ENCODE measurements around the gene VPS13A. TPM values are rescaled to one million over a fixed set of nuclear protein-coding genes. Genes with fewer than 3 reads are reported as not detected.

The VPS13A gene
- total and polyA plus RNA-seq, 2 donors (not counting 1 experiment from before 2014, with no cell fraction given): 12.8 to 39.3 TPM

DNA sequence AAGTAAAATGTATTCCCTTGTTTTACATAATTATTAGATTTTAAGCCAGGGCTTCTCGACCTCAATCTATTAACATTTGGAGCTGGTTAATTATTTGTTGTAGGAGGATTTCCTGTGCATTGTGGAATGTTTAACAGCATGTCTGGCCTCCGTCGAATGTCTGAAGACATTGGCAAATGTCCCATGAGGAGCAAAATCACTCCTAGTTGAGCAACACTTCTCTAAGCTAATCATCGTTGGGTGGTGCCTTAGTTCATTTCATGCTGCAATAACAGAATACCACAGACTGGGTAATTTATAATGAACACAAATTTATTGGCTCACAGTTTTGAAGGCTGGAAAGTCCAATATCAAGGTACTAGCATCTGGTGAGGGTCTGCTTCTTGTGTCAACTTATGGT, 13.4 kb upstream of the VPS13A start:
- Histone ChIP-seq H3K27ac (ENCODE audit: insufficient read depth, low read length) (no peak overlapping the region), H3K4me2 (ENCODE audit: extremely low read depth, insufficient read depth, low read length) (no peak overlapping the region), H3K79me2 (ENCODE audit: control insufficient read depth, insufficient read depth, low read length) (no peaks in the 10 kb centered on the region), H3K36me3 (ENCODE audit: control insufficient read depth, insufficient read depth, low read length) (no peaks in the 10 kb centered on the region), H2AFZ (ENCODE audit: low read length) (no peak overlapping the region), H3K9ac (ENCODE audit: insufficient read depth, low read length) (no peak overlapping the region), H3K9me3 (ENCODE audit: control insufficient read depth, insufficient read depth, low read depth, low read length) (no peaks in the 10 kb centered on the region), H3K4me1 (ENCODE audit: control insufficient read depth, extremely low read depth, insufficient read depth, low read length) (no peaks in the 10 kb centered on the region), H3K4me3 (replicated peaks in 1 of 4; ENCODE audit: control extremely low read depth in 1 of 4, insufficient read depth in 1 of 4, low read depth in 3 of 4, low read length in 4 of 4) (no peak overlapping the region), H4K20me1 (ENCODE audit: control insufficient read depth, extremely low read depth, insufficient read depth, low read length) (no peaks in the 10 kb centered on the region), H3K27me3 (ENCODE audit: control insufficient read depth, insufficient read depth, low read length) (no peaks in the 10 kb centered on the region)
- TF ChIP-seq, protein P1, sequence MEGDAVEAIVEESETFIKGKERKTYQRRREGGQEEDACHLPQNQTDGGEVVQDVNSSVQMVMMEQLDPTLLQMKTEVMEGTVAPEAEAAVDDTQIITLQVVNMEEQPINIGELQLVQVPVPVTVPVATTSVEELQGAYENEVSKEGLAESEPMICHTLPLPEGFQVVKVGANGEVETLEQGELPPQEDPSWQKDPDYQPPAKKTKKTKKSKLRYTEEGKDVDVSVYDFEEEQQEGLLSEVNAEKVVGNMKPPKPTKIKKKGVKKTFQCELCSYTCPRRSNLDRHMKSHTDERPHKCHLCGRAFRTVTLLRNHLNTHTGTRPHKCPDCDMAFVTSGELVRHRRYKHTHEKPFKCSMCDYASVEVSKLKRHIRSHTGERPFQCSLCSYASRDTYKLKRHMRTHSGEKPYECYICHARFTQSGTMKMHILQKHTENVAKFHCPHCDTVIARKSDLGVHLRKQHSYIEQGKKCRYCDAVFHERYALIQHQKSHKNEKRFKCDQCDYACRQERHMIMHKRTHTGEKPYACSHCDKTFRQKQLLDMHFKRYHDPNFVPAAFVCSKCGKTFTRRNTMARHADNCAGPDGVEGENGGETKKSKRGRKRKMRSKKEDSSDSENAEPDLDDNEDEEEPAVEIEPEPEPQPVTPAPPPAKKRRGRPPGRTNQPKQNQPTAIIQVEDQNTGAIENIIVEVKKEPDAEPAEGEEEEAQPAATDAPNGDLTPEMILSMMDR (conservative IDR thresholded peaks at IDR 0.05 in 1 of 2, IDR thresholded peaks at IDR 0.05 in 1 of 2; ENCODE audit: low read depth in 1 of 2, low read length in 2 of 2): no peak
- TF ChIP-seq EZH2 (IDR thresholded peaks at IDR 0.05; ENCODE audit: low read length, missing control alignments): no peak
- DNase-seq (ENCODE audit: low read depth in 2 of 2): peak; percentile 45 to 86

DNA sequence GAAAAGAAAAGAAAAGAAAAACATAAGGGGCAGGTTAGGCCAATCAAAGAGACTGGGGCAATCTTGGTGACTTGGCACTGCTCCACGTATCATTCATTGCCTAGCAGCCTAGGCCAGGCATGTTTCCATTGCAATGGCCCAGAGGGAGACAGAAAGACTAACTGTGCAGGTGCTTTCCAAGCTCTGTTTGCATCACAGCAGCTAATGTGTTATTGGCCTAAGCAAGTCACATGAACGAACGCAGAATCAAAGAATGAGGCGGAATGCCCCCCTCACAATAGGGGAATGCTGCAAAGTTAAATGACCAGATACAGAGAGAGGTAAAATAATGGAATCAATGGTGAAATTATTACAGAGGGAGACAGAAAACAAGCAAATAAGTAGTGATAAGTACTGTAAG, 11.1 kb upstream of the VPS13A start:
- Histone ChIP-seq H3K9ac (ENCODE audit: insufficient read depth, low read length) (no peak overlapping the region), H3K4me2 (ENCODE audit: extremely low read depth, insufficient read depth, low read length) (no peak overlapping the region), H3K9me3 (ENCODE audit: control insufficient read depth, insufficient read depth, low read depth, low read length) (no peaks in the 10 kb centered on the region), H3K79me2 (ENCODE audit: control insufficient read depth, insufficient read depth, low read length) (no peaks in the 10 kb centered on the region), H3K4me3 (replicated peaks in 1 of 4; ENCODE audit: control extremely low read depth in 1 of 4, insufficient read depth in 1 of 4, low read depth in 3 of 4, low read length in 4 of 4) (no peak overlapping the region), H4K20me1 (ENCODE audit: control insufficient read depth, extremely low read depth, insufficient read depth, low read length) (no peaks in the 10 kb centered on the region), H3K27ac (ENCODE audit: insufficient read depth, low read length) (no peak overlapping the region), H3K4me1 (ENCODE audit: control insufficient read depth, extremely low read depth, insufficient read depth, low read length) (no peaks in the 10 kb centered on the region), H3K36me3 (ENCODE audit: control insufficient read depth, insufficient read depth, low read length) (no peaks in the 10 kb centered on the region), H3K27me3 (ENCODE audit: control insufficient read depth, insufficient read depth, low read length) (no peaks in the 10 kb centered on the region), H2AFZ (ENCODE audit: low read length) (no peak overlapping the region)
- TF ChIP-seq, protein P1 (conservative IDR thresholded peaks at IDR 0.05 in 1 of 2, IDR thresholded peaks at IDR 0.05 in 1 of 2; ENCODE audit: low read depth in 1 of 2, low read length in 2 of 2): no peak
- TF ChIP-seq EZH2 (IDR thresholded peaks at IDR 0.05; ENCODE audit: low read length, missing control alignments): no peak
- no peak for DNase-seq (ENCODE audit: low read depth in 2 of 2)

DNA sequence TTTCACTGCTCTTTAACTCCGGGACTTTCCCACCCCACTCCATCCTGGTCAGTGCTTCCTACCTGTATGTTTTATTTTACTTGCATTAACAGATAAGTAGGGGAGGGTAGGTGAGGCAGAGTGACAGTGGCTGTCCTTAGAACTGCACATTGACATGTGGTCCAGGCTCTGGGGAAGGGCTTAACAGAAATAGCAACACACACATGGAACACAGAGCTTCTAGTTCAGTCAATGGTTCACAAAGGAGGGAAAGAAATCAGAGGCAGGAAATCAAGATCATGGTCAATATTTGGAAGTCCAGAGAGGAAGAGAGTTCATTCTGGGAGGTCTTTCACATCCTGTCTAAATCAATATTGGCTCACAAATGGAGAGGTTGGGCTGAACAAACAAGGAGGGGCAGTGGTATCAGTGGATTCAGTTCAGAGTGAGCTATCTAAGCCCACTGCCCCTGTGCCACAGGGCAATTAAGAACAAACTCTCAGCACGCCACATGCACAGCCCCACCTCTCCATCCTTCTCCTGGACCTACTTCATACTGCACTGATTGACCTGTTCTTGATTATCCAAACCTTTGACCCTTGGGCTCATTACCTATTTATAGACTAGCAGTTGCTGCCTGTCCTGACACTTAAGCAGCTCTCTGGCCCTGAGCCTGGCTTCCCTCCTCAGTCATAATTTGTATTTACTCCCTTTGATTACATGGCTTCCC, 6.2 kb upstream of the VPS13A start:
- no peak overlapping the region for H3K4me2 ChIP-seq (ENCODE audit: extremely low read depth, insufficient read depth, low read length)
- H3K4me3 ChIP-seq (replicated peaks in 1 of 4; ENCODE audit: control extremely low read depth in 1 of 4, insufficient read depth in 1 of 4, low read depth in 3 of 4, low read length in 4 of 4): no peak overlapping the region
- no peak for DNase-seq (ENCODE audit: low read depth in 2 of 2)
- H3K36me3 ChIP-seq (ENCODE audit: control insufficient read depth, insufficient read depth, low read length): no peaks in the 10 kb centered on the region
- H3K27ac ChIP-seq (ENCODE audit: insufficient read depth, low read length): no peak overlapping the region
- H3K27me3 ChIP-seq (ENCODE audit: control insufficient read depth, insufficient read depth, low read length): no peaks in the 10 kb centered on the region
- no peaks in the 10 kb centered on the region for H3K79me2 ChIP-seq (ENCODE audit: control insufficient read depth, insufficient read depth, low read length)
- no peaks in the 10 kb centered on the region for H3K9me3 ChIP-seq (ENCODE audit: control insufficient read depth, insufficient read depth, low read depth, low read length)
- no peak for TF ChIP-seq EZH2 (IDR thresholded peaks at IDR 0.05; ENCODE audit: low read length, missing control alignments)
- TF ChIP-seq, protein P1 (conservative IDR thresholded peaks at IDR 0.05 in 1 of 2, IDR thresholded peaks at IDR 0.05 in 1 of 2; ENCODE audit: low read depth in 1 of 2, low read length in 2 of 2): no peak
- H3K9ac ChIP-seq (ENCODE audit: insufficient read depth, low read length): no peak overlapping the region
- no peaks in the 10 kb centered on the region for H4K20me1 ChIP-seq (ENCODE audit: control insufficient read depth, extremely low read depth, insufficient read depth, low read length)
- no peaks in the 10 kb centered on the region for H3K4me1 ChIP-seq (ENCODE audit: control insufficient read depth, extremely low read depth, insufficient read depth, low read length)
- no peak overlapping the region for H2AFZ ChIP-seq (ENCODE audit: low read length)

All from fibroblast of lung (primary cell).